ENCODE data around the gene EBP.

EBP gene

GRCh38 chrX:48487362-48487798, 34.2 kb upstream of the EBP start:
- TF ChIP-seq CTCF (IDR thresholded peaks at IDR 0.05): no peak

GRCh38 chrX:48488034-48488433, 33.6 kb upstream of the EBP start:
- TF ChIP-seq CTCF (IDR thresholded peaks at IDR 0.05): no peak

- TF ChIP-seq CTCF (IDR thresholded peaks at IDR 0.05): no peak
These were observed 32.3 kb upstream of the EBP start for GRCh38 chrX:48489296-48489695.

- no peak for TF ChIP-seq CTCF (IDR thresholded peaks at IDR 0.05)
These were observed 31.7 kb upstream of the EBP start for GRCh38 chrX:48489892-48490291.

- no peak for TF ChIP-seq CTCF (IDR thresholded peaks at IDR 0.05)
These were observed 30.9 kb upstream of the EBP start for GRCh38 chrX:48490661-48491060.

GRCh38 chrX:48491809-48492208, 29.8 kb upstream of the EBP start:
- no peak for TF ChIP-seq CTCF (IDR thresholded peaks at IDR 0.05)

GRCh38 chrX:48492293-48492910, 29.2 kb upstream of the EBP start:
- TF ChIP-seq CTCF (IDR thresholded peaks at IDR 0.05): no peak

- TF ChIP-seq CTCF (IDR thresholded peaks at IDR 0.05): peak; percentile 30; the same call in 1 of the 2 replicates
These were observed 27.7 kb upstream of the EBP start for GRCh38 chrX:48493890-48494364.
